Stomach (tissue), 4 donors: ENCODE measurements around the gene DISP3.

ENCODE experiments used
- EP300 ChIP-seq: sonication (generic); formaldehyde crosslinking; IDR thresholded peaks from one replicate; pipeline ENCODE4 v1.6.1; 2017; ENCODE audit warnings: antibody characterized with exemption
- POLR2A ChIP-seq, 4 donors: fragments of 450-650 bp; IDR thresholded peaks; one replicate each; pipeline ENCODE4 v1.6.1; 2016; ENCODE audit warnings: antibody characterized with exemption in 4 of 4, control low read depth in 2 of 4, mild to moderate bottlenecking in 1 of 4, moderate library complexity in 1 of 4
- POLR2AphosphoS5 ChIP-seq, 3 donors: sonication (generic); formaldehyde crosslinking; IDR thresholded peaks; one replicate each; pipeline ENCODE4 v1.6.1; 2016; ENCODE audit warnings: antibody characterized with exemption in 3 of 3
- TF ChIP-seq, protein P1 (sequence below), 7 experiments: fragments of 450-650 bp in 4 of 7; fragments of 200-600 bp in 3 of 7; sonication (generic) in 3 of 7; IDR thresholded peaks; one replicate each; pipeline ENCODE4 v1.5.1; 2016 to 2019; ENCODE audit warnings: antibody characterized with exemption in 7 of 7, control low read depth in 2 of 7, mild to moderate bottlenecking in 1 of 7

GRCh38 chr1:11470912-11471311, 8.0 kb upstream of the DISP3 start:
- TF ChIP-seq, protein P1, sequence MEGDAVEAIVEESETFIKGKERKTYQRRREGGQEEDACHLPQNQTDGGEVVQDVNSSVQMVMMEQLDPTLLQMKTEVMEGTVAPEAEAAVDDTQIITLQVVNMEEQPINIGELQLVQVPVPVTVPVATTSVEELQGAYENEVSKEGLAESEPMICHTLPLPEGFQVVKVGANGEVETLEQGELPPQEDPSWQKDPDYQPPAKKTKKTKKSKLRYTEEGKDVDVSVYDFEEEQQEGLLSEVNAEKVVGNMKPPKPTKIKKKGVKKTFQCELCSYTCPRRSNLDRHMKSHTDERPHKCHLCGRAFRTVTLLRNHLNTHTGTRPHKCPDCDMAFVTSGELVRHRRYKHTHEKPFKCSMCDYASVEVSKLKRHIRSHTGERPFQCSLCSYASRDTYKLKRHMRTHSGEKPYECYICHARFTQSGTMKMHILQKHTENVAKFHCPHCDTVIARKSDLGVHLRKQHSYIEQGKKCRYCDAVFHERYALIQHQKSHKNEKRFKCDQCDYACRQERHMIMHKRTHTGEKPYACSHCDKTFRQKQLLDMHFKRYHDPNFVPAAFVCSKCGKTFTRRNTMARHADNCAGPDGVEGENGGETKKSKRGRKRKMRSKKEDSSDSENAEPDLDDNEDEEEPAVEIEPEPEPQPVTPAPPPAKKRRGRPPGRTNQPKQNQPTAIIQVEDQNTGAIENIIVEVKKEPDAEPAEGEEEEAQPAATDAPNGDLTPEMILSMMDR (IDR thresholded peaks at IDR 0.05), result no peak
- TF ChIP-seq POLR2AphosphoS5 (IDR thresholded peaks at IDR 0.05) (no peak), POLR2A (IDR thresholded peaks at IDR 0.05) (no peak), EP300 (no peak)
